ENCODE data around the gene CHPF.

DNA sequence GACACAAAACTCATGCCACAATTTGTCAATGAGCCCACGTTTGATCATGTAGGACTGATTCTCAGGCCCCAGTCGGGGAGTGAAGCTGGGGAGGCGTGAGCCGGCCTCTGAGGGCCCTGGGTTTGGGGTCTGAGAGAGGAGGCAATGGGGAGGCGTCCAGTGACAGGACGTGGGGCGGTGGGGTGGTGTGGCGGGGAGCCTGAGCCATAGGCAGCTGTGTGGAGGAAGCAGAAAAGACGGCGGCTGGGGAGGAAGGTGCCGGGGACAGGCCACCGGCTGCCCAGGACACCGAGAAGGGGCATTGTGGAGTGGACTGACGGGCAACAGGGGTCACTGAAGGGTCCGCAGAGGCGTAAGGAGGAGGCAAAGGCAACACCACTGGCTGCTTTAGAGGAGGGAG is 7.2 kb downstream of the CHPF start:
- TF ChIP-seq, protein P1, sequence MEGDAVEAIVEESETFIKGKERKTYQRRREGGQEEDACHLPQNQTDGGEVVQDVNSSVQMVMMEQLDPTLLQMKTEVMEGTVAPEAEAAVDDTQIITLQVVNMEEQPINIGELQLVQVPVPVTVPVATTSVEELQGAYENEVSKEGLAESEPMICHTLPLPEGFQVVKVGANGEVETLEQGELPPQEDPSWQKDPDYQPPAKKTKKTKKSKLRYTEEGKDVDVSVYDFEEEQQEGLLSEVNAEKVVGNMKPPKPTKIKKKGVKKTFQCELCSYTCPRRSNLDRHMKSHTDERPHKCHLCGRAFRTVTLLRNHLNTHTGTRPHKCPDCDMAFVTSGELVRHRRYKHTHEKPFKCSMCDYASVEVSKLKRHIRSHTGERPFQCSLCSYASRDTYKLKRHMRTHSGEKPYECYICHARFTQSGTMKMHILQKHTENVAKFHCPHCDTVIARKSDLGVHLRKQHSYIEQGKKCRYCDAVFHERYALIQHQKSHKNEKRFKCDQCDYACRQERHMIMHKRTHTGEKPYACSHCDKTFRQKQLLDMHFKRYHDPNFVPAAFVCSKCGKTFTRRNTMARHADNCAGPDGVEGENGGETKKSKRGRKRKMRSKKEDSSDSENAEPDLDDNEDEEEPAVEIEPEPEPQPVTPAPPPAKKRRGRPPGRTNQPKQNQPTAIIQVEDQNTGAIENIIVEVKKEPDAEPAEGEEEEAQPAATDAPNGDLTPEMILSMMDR (IDR thresholded peaks at IDR 0.05 in 2 of 3, conservative IDR thresholded peaks at IDR 0.05 in 1 of 3; ENCODE audit: borderline replicate concordance in 1 of 3, insufficient read depth in 1 of 3, low read depth in 2 of 3, low read length in 2 of 3): no peak
- no peak for TF ChIP-seq POLR2AphosphoS5 (IDR thresholded peaks at IDR 0.05; ENCODE audit: low read depth, low read length)
- TF ChIP-seq, protein P2, sequence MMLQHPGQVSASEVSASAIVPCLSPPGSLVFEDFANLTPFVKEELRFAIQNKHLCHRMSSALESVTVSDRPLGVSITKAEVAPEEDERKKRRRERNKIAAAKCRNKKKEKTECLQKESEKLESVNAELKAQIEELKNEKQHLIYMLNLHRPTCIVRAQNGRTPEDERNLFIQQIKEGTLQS (IDR thresholded peaks at IDR 0.05): no peak
- TF ChIP-seq RAD21 (IDR thresholded peaks at IDR 0.05; ENCODE audit: low read depth): no peak
- TF ChIP-seq CEBPB (IDR thresholded peaks at IDR 0.05; ENCODE audit: low read depth): no peak
- TF ChIP-seq, protein P3, sequence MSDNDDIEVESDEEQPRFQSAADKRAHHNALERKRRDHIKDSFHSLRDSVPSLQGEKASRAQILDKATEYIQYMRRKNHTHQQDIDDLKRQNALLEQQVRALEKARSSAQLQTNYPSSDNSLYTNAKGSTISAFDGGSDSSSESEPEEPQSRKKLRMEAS (IDR thresholded peaks at IDR 0.05): no peak

Measured in HCT116 (cell line).